ENCODE measurements around the gene SAMD4A. TPM values are rescaled to one million over a fixed set of nuclear protein-coding genes. Genes with fewer than 3 reads are reported as not detected.
A peak's percentile ranks its signal among the peaks of the same experiment; 100 is the strongest.

SAMD4A gene
- polyA plus RNA-seq, 2 of the 4 experiments (the other 2 are of a cell fraction), result 3.9 to 5.4 TPM

DNA sequence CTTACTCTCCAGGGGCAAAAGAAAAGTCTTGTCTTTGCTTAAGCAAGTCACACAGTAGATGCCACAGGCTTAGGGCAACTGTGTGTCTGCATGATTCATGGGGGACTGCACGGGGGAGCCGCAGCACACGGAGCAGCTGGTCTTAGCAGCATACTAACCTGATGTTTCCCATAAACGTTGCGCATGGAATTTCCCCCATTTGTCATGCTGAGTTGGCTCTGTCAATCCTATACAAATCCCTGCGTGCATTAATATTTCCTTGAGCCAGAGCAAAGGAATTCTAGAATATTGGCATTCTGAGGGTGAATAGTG lies 71.2 kb downstream of the SAMD4A start:
- Histone ChIP-seq H3K4me3 (no peak overlapping the region), H3K4me2 (peak overlapping the region; percentile 51), H3K4me1 (peaks cover 16% of the 10 kb centered on the region), H3K9me3 (no peaks in the 10 kb centered on the region), H3K27ac (peak overlapping the region in 1 of 2 experiments; percentile 41; a peak in 3 of 6 replicates)
- peak; percentile 60 to 79; a peak in 4 of 6 replicates for ATAC-seq
- WGBS (ENCODE audit: missing lambda C conversion rate), result 36% methylated on average over 6 of the region's 6 CpGs
- no peak for FAIRE-seq
- TF ChIP-seq MAFK (IDR thresholded peaks at IDR 0.05; ENCODE audit: partially characterized antibody) (no peak), FOSL2 (IDR thresholded peaks at IDR 0.05) (no peak), FOSL2 (CRISPR knock-in tag; IDR thresholded peaks at IDR 0.05) (0 out of 2 replicates have a peak, but pooled peaks have one; percentile 5)
- DNase-seq (ENCODE audit: low read depth in 1 of 2, low spot score in 1 of 2), result peak in 1 of 2 experiments; percentile 24
- CTCF ChIA-PET, result interaction anchor here (1.1 kb wide), 1 partner anchor 39 kb away, joined by 3 read pairs; no protein-coding TSS in a partner anchor
- POLR2A ChIA-PET, result interaction anchor here (1.4 kb wide), 1 partner anchor 14 kb away, joined by 3 read pairs; no protein-coding TSS in a partner anchor

DNA sequence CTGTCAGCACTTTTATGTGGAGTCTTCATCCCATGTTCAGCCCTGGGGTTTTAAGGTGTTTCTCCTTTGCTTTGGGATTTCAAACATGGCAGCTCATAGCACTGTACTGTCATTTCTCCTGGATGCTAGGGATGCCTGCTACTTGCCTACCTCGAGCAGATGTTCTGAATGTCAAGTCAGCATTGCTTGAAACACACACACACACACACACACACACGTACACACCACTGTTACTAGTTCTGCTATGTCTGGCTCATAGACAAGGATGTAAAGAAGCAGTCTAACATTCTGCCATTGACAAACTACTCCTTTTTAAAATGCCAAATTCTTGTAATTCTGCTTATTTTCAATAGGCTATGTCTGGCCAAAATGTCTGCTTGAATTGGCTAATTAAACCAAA lies 72.7 kb downstream of the SAMD4A start:
- WGBS (ENCODE audit: missing lambda C conversion rate), result 81% methylated on average over 2 of the region's 2 CpGs
- no peak overlapping the region for H3K4me2 ChIP-seq
- no peaks in the 10 kb centered on the region for H3K9me3 ChIP-seq
- DNase-seq (ENCODE audit: low read depth in 1 of 2, low spot score in 1 of 2), result no peak
- POLR2A ChIA-PET, result interaction anchor here (0.7 kb wide), 1 partner anchor 9 kb away, joined by 3 read pairs; no protein-coding TSS in a partner anchor
- H3K4me1 ChIP-seq, result peaks cover 23% of the 10 kb centered on the region
- FAIRE-seq, result no peak
- no peak overlapping the region for H3K27ac ChIP-seq
- no peak for TF ChIP-seq NPAS2 (CRISPR knock-in tag; IDR thresholded peaks at IDR 0.05; ENCODE audit: borderline replicate concordance)
- no peak for TF ChIP-seq MYC (IDR thresholded peaks at IDR 0.05; ENCODE audit: borderline replicate concordance, low read length)
- TF ChIP-seq BHLHE40 (IDR thresholded peaks at IDR 0.05; ENCODE audit: low read depth, low read length), result no peak
- peak; percentile 9 for TF ChIP-seq MAFK (IDR thresholded peaks at IDR 0.05; ENCODE audit: partially characterized antibody)
- no peak for TF ChIP-seq POLR2AphosphoS2 (conservative IDR thresholded peaks at IDR 0.05; ENCODE audit: low read length)
- TF ChIP-seq FOSL2 (IDR thresholded peaks at IDR 0.05), result no peak
- no peak for TF ChIP-seq FOSL2 (CRISPR knock-in tag; IDR thresholded peaks at IDR 0.05)
- TF ChIP-seq JUN (IDR thresholded peaks at IDR 0.05), result no peak
- TF ChIP-seq PHF8 (IDR thresholded peaks at IDR 0.05; ENCODE audit: borderline replicate concordance, low read depth), result no peak
- TF ChIP-seq CBX2 (IDR thresholded peaks at IDR 0.05; ENCODE audit: borderline replicate concordance, low read depth), result no peak
- CTCF ChIA-PET, result interaction anchor here (0.7 to 1.9 kb wide), 4 partner anchors 23 to 133 kb away, joined by 4 to 6 read pairs (median 4); partner anchors contain the start of gene SAMD4A
- ATAC-seq, result no peak
- H3K4me3 ChIP-seq, result no peak overlapping the region

DNA sequence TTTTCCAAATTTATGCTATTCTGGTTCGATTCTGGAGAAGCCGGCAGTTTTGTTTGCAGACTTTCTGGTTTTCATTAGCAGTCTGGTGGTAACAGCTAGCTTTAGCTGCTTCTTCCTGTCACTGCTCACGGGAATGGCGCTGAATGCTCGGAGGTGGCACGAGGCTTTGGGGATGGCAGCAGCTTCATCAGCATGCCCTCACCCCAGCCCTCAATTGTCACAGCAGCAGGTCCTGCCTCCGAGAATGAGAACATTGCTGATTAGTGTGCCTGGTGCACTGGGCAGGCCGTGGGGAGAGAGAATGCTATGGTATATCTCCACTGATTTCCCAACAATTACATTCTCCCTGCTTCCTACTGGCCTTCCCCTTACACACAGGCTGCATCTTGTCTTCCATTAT lies 73.6 kb downstream of the SAMD4A start:
- TF ChIP-seq ZFP36 (IDR thresholded peaks at IDR 0.05; ENCODE audit: borderline replicate concordance, partially characterized antibody) (no peak), HOXA7 (CRISPR knock-in tag; IDR thresholded peaks at IDR 0.05) (no peak), NR3C1 (IDR thresholded peaks at IDR 0.05) (no peak), KDM5A (IDR thresholded peaks at IDR 0.05) (no peak), JUN (IDR thresholded peaks at IDR 0.05) (no peak), ZC3H11A (IDR thresholded peaks at IDR 0.05) (no peak), FOSB (CRISPR knock-in tag; IDR thresholded peaks at IDR 0.05) (no peak), CBX8 (IDR thresholded peaks at IDR 0.05) (no peak), ZSCAN20 (CRISPR knock-in tag; IDR thresholded peaks at IDR 0.05) (no peak), MAZ (IDR thresholded peaks at IDR 0.05; ENCODE audit: borderline replicate concordance, low read depth, low read length) (no peak), RARB (CRISPR knock-in tag; IDR thresholded peaks at IDR 0.05) (no peak), FOSL2 (IDR thresholded peaks at IDR 0.05) (no peak), FOSL2 (CRISPR knock-in tag; IDR thresholded peaks at IDR 0.05) (no peak), PHF8 (IDR thresholded peaks at IDR 0.05; ENCODE audit: borderline replicate concordance, low read depth) (no peak)
- TF ChIP-seq, protein P1, sequence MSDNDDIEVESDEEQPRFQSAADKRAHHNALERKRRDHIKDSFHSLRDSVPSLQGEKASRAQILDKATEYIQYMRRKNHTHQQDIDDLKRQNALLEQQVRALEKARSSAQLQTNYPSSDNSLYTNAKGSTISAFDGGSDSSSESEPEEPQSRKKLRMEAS (IDR thresholded peaks at IDR 0.05), result no peak
- TF ChIP-seq, protein P2, sequence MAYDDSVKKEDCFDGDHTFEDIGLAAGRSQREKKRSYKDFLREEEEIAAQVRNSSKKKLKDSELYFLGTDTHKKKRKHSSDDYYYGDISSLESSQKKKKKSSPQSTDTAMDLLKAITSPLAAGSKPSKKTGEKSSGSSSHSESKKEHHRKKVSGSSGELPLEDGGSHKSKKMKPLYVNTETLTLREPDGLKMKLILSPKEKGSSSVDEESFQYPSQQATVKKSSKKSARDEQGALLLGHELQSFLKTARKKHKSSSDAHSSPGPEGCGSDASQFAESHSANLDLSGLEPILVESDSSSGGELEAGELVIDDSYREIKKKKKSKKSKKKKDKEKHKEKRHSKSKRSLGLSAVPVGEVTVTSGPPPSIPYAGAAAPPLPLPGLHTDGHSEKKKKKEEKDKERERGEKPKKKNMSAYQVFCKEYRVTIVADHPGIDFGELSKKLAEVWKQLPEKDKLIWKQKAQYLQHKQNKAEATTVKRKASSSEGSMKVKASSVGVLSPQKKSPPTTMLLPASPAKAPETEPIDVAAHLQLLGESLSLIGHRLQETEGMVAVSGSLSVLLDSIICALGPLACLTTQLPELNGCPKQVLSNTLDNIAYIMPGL (CRISPR knock-in tag; IDR thresholded peaks at IDR 0.05; ENCODE audit: borderline replicate concordance), result no peak
- TF ChIP-seq, protein P3, sequence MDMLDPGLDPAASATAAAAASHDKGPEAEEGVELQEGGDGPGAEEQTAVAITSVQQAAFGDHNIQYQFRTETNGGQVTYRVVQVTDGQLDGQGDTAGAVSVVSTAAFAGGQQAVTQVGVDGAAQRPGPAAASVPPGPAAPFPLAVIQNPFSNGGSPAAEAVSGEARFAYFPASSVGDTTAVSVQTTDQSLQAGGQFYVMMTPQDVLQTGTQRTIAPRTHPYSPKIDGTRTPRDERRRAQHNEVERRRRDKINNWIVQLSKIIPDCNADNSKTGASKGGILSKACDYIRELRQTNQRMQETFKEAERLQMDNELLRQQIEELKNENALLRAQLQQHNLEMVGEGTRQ (IDR thresholded peaks at IDR 0.05), result no peak
- TF ChIP-seq, protein P4, sequence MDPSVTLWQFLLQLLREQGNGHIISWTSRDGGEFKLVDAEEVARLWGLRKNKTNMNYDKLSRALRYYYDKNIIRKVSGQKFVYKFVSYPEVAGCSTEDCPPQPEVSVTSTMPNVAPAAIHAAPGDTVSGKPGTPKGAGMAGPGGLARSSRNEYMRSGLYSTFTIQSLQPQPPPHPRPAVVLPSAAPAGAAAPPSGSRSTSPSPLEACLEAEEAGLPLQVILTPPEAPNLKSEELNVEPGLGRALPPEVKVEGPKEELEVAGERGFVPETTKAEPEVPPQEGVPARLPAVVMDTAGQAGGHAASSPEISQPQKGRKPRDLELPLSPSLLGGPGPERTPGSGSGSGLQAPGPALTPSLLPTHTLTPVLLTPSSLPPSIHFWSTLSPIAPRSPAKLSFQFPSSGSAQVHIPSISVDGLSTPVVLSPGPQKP (IDR thresholded peaks at IDR 0.05; ENCODE audit: low read depth, low read length), result no peak
- TF ChIP-seq, protein P5, sequence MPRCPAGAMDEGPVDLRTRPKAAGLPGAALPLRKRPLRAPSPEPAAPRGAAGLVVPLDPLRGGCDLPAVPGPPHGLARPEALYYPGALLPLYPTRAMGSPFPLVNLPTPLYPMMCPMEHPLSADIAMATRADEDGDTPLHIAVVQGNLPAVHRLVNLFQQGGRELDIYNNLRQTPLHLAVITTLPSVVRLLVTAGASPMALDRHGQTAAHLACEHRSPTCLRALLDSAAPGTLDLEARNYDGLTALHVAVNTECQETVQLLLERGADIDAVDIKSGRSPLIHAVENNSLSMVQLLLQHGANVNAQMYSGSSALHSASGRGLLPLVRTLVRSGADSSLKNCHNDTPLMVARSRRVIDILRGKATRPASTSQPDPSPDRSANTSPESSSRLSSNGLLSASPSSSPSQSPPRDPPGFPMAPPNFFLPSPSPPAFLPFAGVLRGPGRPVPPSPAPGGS (IDR thresholded peaks at IDR 0.05), result no peak
- CTCF ChIA-PET, result interaction anchor here (0.7 to 1.9 kb wide), 3 partner anchors 24 to 76 kb away, joined by 4 to 6 read pairs (median 5); partner anchors contain the start of gene SAMD4A
- ATAC-seq, result no peak
- FAIRE-seq, result no peak
- no peak overlapping the region for H3K27ac ChIP-seq
- H3K4me3 ChIP-seq, result no peak overlapping the region
- POLR2A ChIA-PET, result interaction anchor here (0.7 kb wide), 1 partner anchor 9 kb away, joined by 3 read pairs; no protein-coding TSS in a partner anchor
- no peak overlapping the region for H3K4me2 ChIP-seq
- DNase-seq (ENCODE audit: low read depth in 1 of 2, low spot score in 1 of 2), result no peak
- no peaks in the 10 kb centered on the region for H3K9me3 ChIP-seq
- peaks cover 23% of the 10 kb centered on the region for H3K4me1 ChIP-seq
- 80% methylated on average over 8 of the region's 8 CpGs for WGBS (ENCODE audit: missing lambda C conversion rate)

All from A549 (cell line).